Mesothelial cell of epicardium (in vitro differentiated cells): ENCODE data around the gene URM1. TPM values are rescaled to one million over a fixed set of nuclear protein-coding genes. Genes with fewer than 3 reads are reported as not detected.
"Not testable (repeated sequence)": the region's sequence is repeated elsewhere in the genome, so short reads cannot be mapped to it uniquely, and the experiment has no call there.

Experiments used
- DNase-seq, 2 experiments: peaks; one replicate each; pipeline ENCODE4 v3.0.0; 2021; ENCODE audit warnings: low spot score in 2 of 2; ENCODE audit not compliant: unreplicated experiment in 2 of 2
- H3K27ac Mint-ChIP-seq: 2 replicates; pipeline ENCODE4 v1.8.0; 2021; ENCODE audit warnings: mixed read lengths
- H3K27me3 Mint-ChIP-seq: 2 replicates; pipeline ENCODE4 v1.8.0; 2021; ENCODE audit warnings: low read depth, mixed read lengths
- H3K36me3 Mint-ChIP-seq: 2 replicates; pipeline ENCODE4 v1.8.0; 2021; ENCODE audit warnings: mixed read lengths
- H3K4me1 Mint-ChIP-seq: 2 replicates; pipeline ENCODE4 v1.8.0; 2021; ENCODE audit warnings: mixed read lengths
- H3K4me3 Mint-ChIP-seq: 2 replicates; pipeline ENCODE4 v1.8.0; 2021; ENCODE audit warnings: mild to moderate bottlenecking, moderate library complexity, mixed read lengths
- H3K9me3 Mint-ChIP-seq: 2 replicates; pipeline ENCODE4 v1.8.0; 2021; ENCODE audit warnings: mixed read lengths
- total RNA-seq: library from RNA; stranded (reverse); gene quantifications from 3 replicates; pipeline ENCODE4 v1.2.1, GENCODE V29; 2021
- TF ChIP-seq, protein P1 (sequence below): fragments of 200-600 bp; sonication (generic); IDR thresholded peaks from one replicate; pipeline ENCODE4 v1.5.0; 2021; ENCODE audit warnings: antibody characterized with exemption; ENCODE audit not compliant: unreplicated experiment

Gene URM1
- total RNA-seq, 1 donor from 2014 or later: 54.9 TPM

DNA sequence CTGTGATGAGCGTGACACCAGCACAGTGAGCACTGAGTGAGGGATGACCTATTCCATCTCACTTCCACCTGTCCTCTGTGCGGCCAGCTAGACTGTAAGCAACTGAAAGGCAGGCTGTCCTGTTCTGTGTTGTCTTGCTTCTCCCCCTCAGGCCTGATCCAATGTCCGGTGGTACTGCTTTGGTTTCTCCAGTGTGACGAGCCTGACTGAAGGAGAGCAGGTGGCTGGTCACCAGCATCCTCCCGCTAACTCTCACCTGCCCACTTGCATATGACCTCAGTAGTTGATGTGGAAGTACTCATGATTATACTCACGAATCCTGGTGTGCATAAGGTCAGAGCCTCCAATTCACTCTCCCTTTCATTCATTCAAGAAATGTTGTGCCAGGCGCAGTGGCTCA, 33.2 kb upstream of the URM1 start:
- H3K27me3 Mint-ChIP-seq: no peaks in the 10 kb centered on the region
- DNase-seq: no peak
- H3K4me1 Mint-ChIP-seq: peaks cover 5% of the 10 kb centered on the region
- peaks cover 3% of the 10 kb centered on the region for H3K36me3 Mint-ChIP-seq
- no peak overlapping the region for H3K27ac Mint-ChIP-seq
- TF ChIP-seq, protein P1, sequence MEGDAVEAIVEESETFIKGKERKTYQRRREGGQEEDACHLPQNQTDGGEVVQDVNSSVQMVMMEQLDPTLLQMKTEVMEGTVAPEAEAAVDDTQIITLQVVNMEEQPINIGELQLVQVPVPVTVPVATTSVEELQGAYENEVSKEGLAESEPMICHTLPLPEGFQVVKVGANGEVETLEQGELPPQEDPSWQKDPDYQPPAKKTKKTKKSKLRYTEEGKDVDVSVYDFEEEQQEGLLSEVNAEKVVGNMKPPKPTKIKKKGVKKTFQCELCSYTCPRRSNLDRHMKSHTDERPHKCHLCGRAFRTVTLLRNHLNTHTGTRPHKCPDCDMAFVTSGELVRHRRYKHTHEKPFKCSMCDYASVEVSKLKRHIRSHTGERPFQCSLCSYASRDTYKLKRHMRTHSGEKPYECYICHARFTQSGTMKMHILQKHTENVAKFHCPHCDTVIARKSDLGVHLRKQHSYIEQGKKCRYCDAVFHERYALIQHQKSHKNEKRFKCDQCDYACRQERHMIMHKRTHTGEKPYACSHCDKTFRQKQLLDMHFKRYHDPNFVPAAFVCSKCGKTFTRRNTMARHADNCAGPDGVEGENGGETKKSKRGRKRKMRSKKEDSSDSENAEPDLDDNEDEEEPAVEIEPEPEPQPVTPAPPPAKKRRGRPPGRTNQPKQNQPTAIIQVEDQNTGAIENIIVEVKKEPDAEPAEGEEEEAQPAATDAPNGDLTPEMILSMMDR: no peak
- no peak overlapping the region for H3K4me3 Mint-ChIP-seq
- H3K9me3 Mint-ChIP-seq: no peaks in the 10 kb centered on the region

DNA sequence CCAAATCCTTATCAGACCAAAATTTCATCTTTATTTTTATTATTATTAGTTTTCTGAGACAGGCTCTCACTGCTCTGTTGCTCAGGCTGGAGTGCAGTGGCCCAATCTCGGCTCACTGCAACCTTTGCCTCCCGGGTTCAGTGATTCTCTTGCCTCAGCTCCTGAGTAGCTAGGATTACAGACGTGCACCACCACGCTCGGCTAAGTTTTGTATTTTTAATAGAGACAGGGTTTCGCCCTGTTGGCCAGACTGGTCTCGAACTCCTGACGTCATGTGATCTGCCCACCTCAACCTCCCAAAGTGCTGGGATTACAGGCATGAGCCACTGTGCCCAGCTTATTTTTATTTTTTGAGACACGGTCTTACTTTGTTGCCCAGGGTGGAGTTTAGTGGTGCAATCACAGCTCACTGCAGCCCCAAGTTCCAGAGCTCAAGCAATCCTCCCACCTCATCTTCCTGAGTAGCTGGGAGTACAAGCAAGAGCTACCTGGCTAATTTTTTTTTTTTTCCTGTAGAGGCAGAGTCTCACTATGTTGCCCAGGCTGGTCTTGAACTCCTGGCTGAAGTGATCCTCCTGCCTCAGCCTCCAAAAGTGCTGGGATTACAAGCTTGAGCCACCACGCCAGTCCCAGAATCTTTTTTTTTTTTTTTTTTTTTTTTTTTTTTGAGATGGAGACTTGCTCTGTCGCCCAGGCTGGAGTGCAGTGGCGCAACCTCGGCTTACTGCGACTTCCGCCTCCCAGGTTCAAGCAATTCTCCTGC, 32.1 kb upstream of the URM1 start:
- H3K27me3 Mint-ChIP-seq, H3K36me3 Mint-ChIP-seq, H3K27ac Mint-ChIP-seq, H3K4me1 Mint-ChIP-seq, H3K9me3 Mint-ChIP-seq, DNase-seq: not testable (repeated sequence)
- peak overlapping the region; percentile 87 for H3K4me3 Mint-ChIP-seq

DNA sequence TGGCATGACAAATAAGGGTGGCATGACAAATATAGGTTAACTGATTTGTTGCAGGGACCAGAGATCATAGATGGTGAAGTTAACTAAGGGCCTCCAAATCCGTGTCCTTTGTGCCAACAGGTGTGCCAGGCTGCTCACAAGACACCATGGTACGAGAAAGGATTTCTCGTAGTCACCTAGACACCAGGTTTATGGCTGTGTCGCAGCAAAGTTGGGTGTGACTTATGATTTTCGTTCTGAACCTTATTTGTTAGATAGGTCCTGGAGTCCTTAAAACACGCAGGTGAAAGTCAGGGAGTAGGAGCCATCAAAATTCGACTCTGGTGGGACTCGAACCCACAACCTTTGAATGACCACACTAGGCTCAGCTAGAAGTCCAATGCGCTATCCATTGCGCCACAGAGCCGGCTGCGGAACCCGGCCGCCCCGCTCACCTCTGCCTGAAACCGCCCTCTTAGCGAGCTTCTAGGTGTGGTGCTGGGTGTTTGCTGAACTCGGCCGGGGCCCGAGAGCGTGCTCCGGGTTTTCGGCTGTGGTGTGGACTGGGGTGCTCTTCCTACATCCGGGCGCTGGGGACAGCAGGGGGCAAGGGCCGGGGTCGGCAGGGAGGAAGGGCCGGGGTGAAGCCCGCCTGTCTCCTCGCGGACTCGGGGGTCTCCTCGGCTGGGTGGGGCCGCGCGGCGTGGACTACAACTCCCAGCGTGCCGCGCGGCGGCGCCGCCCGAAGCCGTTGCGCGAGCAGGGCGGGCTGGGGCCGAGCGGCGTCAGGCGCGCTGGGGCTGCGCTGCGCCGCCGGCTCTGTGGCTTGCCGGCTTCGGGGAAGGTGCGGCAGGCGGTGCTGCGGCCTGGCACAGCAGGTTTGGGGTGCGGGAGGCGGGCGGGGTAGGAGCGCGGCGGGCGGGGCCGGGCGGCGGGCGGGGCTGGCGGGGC, 31.1 kb upstream of the URM1 start, which contains the start of gene SLC27A4:
TSS of gene SLC27A4 (plus strand) at position 767 of the 930 bp plus-strand sequence. CDS start 2,606 bp downstream, outside the sequence.
- Mint-ChIP-seq H3K4me3 (peak within 1 kb of the TSS; percentile 87), H3K9me3 (no peaks in the 10 kb centered on the region), H3K27me3 (no peaks in the 10 kb centered on the region), H3K36me3 (peaks cover 5% of the 10 kb centered on the region), H3K27ac (peak within 1 kb of the TSS; percentile 72), H3K4me1 (peaks cover 5% of the 10 kb centered on the region)
- TF ChIP-seq, protein P1: no peak
- peak; percentile 63 to 81 for DNase-seq

DNA sequence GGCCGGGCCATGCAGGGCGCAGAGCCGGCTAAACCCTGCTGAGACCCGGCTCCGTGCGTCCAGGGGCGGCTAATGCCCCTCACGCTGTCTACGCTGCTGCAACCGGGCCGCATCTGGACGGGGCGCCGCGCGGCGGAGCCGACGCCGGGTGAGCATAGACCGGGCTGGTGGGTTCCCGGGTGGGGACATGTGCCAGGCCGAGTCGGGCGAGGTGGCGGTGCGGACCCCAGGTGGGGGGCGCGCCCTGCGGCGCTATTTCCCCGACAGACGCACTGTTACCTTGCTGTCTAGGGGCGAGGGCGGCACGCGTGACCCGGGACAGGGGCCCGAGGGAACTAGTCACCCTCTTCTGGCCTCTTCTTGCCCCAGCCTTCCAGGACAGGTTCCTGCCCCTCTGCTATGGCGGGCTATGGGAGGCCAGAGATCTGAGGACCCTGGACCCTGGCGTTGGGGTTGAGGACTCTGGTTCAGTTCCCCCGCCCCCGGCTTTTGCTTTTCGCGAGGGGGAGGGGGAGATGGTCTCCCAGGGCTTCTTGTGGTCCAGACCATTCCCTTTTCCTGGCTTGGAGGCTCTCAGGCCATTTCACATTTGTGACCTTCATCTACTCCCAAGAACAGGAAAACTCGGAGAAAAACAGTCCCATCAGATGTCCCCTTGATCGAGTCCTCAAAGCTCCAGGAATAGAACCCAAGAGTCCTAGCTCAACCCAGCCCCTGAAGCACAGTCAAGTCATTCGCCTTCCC, 30.3 kb upstream of the URM1 start:
- TF ChIP-seq, protein P1: no peak
- H3K27ac Mint-ChIP-seq: peak overlapping the region; percentile 72
- H3K36me3 Mint-ChIP-seq: peaks cover 5% of the 10 kb centered on the region
- H3K27me3 Mint-ChIP-seq: no peaks in the 10 kb centered on the region
- DNase-seq: no peak
- H3K9me3 Mint-ChIP-seq: no peaks in the 10 kb centered on the region
- peaks cover 5% of the 10 kb centered on the region for H3K4me1 Mint-ChIP-seq
- peak overlapping the region; percentile 87 for H3K4me3 Mint-ChIP-seq

DNA sequence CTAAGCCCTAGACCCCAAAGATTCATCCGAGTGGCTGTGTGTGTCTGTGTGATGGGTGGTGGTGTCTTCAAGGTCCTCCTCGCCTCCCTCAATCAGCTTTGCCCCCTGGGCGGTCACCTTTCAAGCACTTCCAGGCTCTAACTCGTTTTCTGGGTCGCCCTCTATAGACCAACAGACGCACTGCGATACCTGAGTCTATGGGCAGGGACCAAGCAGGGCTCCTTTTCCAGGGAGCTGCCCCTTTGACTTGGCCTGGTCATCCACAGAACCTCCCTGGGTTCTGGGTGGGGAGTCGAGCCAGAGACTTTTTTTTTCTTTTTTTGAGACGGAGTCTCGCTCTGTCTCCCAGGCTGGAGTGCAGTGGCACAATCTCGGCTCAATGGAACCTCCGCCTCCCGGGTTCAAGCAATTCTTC, 29.7 kb upstream of the URM1 start:
- Mint-ChIP-seq H3K27ac (peak overlapping the region; percentile 72), H3K4me1 (peaks cover 5% of the 10 kb centered on the region)

More for the DNA sequence above, 29.7 kb upstream of the URM1 start:
- Mint-ChIP-seq H3K27me3 (no peaks in the 10 kb centered on the region), H3K4me3 (peak overlapping the region; percentile 87), H3K36me3 (peaks cover 5% of the 10 kb centered on the region), H3K9me3 (no peaks in the 10 kb centered on the region)
- peak in 1 of 2 experiments; percentile 60 for DNase-seq
- TF ChIP-seq, protein P1: no peak
